Activated T-helper 2 cell treated with anti-CD3 and anti-CD28 coated beads, Interferon-gamma antibody, Interleukin-2, Interleukin-4, amounts not matched to agents 10 μg/mL and 5 μg/mL and 100 μg/mL, durations not matched to agents 14 hours and 24 hours and 36 hours (primary cell): ENCODE data around the gene GUCA1C. TPM values are rescaled to one million over a fixed set of nuclear protein-coding genes. Genes with fewer than 3 reads are reported as not detected.

Experiments used
- DNase-seq: peaks from one replicate; pipeline ENCODE4 v3.0.0; 2021; ENCODE audit warnings: low spot score
- H3K27ac Mint-ChIP-seq: one replicate; pipeline ENCODE4 v1.8.0; 2021; ENCODE audit warnings: mixed read lengths
- H3K27me3 Mint-ChIP-seq: one replicate; pipeline ENCODE4 v1.8.0; 2021; ENCODE audit warnings: low read depth, mixed read lengths
- H3K36me3 Mint-ChIP-seq: one replicate; pipeline ENCODE4 v1.8.0; 2021; ENCODE audit warnings: low read depth, mixed read lengths
- H3K4me1 Mint-ChIP-seq: one replicate; pipeline ENCODE4 v1.8.0; 2021; ENCODE audit warnings: low read depth, mixed read lengths
- H3K4me3 Mint-ChIP-seq: one replicate; pipeline ENCODE4 v1.8.0; 2021; ENCODE audit warnings: low read depth, mild to moderate bottlenecking, moderate library complexity, mixed read lengths
- H3K9me3 Mint-ChIP-seq: one replicate; pipeline ENCODE4 v1.8.0; 2021; ENCODE audit warnings: mixed read lengths
- intact Hi-C: fragments of 100-400 bp; cut with micrococcal nuclease; formaldehyde crosslinking; loops from one replicate; pipeline ENCODE4 v1.15.1; 2023
- total RNA-seq: library from RNA; stranded (reverse); gene quantifications from 2 replicates; pipeline ENCODE4 v1.2.3, GENCODE V29; 2022

Gene GUCA1C
- total RNA-seq, 1 donor from 2014 or later, result not detected

DNA sequence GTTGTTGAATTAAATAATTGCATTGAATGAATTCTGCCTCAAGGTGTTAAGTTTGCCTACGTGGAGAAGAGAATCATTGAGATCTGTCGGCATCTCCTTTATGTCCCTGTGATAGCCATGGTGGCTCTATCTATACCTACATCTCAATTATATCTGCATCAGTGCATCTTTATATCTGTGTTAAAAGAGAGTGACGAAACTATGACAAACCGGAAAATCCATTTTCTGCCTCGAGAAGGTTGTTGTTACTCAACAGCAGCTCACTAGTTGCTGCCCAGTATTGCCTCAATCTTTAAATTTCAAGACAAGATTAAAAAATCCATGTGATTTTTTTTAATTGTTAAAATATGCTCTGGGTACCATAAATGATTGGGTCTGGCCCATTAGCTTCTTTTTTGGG is 58.7 kb downstream of the GUCA1C start:
- intact Hi-C loops, result no loop called here
- no peak for DNase-seq
- Mint-ChIP-seq H3K27ac (no peak overlapping the region), H3K4me3 (no peak overlapping the region), H3K36me3 (peaks cover 3% of the 10 kb centered on the region), H3K27me3 (peaks cover 2% of the 10 kb centered on the region), H3K9me3 (no peaks in the 10 kb centered on the region), H3K4me1 (peaks cover 17% of the 10 kb centered on the region)

DNA sequence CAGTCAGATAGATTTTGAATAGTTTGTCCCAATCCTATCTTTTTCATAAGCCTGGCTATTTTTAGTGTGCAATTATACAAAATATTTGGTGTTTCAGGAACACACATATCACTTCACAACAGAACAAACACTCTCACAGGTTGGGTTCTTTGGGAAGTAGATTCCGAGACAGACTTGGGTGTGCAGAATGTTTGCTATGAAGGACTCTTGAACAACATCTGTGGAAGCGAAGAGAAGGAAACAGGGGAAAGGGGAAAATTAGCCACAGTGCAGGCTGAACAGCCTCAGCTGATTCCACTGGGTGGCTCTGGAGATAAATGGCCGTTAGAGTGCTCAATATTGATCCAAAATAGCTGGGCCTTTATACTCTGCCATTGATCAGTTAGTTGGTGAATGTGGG is 61.8 kb downstream of the GUCA1C start:
- peaks cover 2% of the 10 kb centered on the region for H3K27me3 Mint-ChIP-seq
- H3K36me3 Mint-ChIP-seq, result no peaks in the 10 kb centered on the region
- DNase-seq, result no peak
- no peaks in the 10 kb centered on the region for H3K9me3 Mint-ChIP-seq
- H3K4me3 Mint-ChIP-seq, result no peak overlapping the region
- no peak overlapping the region for H3K27ac Mint-ChIP-seq
- intact Hi-C loops, result no loop called here
- H3K4me1 Mint-ChIP-seq, result no peaks in the 10 kb centered on the region

DNA sequence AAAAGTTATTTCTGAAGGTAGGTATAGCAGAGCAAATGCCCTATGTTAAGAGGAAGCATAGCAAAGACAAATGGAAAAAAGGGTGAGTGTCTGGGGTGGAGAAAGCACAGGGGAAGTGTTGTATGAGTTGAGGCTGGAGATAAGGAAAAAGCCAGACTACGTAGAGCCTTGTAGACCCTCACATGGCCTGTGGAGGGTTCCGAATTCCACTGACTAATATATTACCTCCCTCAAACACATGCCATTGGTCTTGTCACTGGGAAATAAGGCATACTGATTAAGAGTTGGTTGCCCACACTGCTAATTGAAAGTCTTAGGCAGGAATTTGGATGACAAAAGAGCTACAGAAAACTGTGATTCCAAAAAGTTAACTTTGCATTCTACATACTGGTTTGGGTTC is 65.9 kb downstream of the GUCA1C start:
- Mint-ChIP-seq H3K27me3 (no peaks in the 10 kb centered on the region), H3K36me3 (no peaks in the 10 kb centered on the region), H3K4me1 (peaks cover 10% of the 10 kb centered on the region), H3K4me3 (no peak overlapping the region), H3K9me3 (no peaks in the 10 kb centered on the region), H3K27ac (no peak overlapping the region)
- DNase-seq, result no peak
- intact Hi-C loops, result no loop called here

DNA sequence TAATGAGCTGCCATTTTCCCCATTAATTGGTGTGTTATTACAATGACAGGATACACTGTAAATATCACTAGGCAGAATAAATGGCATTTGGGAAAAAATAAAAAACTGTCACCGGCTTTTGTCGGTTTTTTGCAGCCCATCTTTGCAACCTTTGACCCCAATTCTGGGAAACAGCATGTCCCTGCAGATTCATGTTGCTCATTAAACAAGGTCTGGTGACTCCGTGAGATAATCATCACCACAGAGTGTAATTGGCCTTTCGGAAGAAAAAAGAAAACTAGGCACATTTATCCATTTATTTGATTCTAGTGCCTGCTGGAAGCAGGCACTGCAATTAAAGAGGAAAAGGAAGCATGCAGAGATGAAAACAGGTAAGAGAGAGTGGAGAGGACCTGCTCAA is 66.6 kb downstream of the GUCA1C start:
- Mint-ChIP-seq H3K4me3 (no peak overlapping the region), H3K27ac (no peak overlapping the region), H3K9me3 (no peaks in the 10 kb centered on the region), H3K4me1 (peaks cover 10% of the 10 kb centered on the region), H3K36me3 (no peaks in the 10 kb centered on the region), H3K27me3 (no peaks in the 10 kb centered on the region)
- intact Hi-C loops, result no loop called here
- no peak for DNase-seq

DNA sequence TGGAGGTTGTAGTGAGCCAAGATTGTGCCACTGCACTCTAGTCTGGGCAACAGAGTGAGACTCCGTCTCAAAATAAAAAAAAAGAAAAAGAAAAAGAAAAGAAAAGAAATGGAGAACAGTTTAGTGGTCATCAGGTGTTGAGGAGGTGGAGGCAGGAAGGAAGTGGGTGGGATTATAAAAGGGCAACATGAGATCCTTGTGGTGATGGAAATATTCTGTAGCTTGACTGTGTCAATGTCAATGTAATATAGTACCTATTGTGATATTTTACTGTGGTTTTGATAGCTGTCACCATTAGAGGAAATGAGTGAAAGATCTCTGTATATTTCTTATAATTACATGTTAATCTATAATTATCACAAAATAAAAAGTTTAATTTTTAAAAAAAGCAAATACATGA is 70.3 kb downstream of the GUCA1C start:
- Mint-ChIP-seq H3K9me3 (no peaks in the 10 kb centered on the region), H3K4me3 (no peak overlapping the region), H3K36me3 (no peaks in the 10 kb centered on the region), H3K27ac (no peak overlapping the region), H3K4me1 (peaks cover 12% of the 10 kb centered on the region), H3K27me3 (no peaks in the 10 kb centered on the region)
- DNase-seq, result no peak
- intact Hi-C loops, result no loop called here

DNA sequence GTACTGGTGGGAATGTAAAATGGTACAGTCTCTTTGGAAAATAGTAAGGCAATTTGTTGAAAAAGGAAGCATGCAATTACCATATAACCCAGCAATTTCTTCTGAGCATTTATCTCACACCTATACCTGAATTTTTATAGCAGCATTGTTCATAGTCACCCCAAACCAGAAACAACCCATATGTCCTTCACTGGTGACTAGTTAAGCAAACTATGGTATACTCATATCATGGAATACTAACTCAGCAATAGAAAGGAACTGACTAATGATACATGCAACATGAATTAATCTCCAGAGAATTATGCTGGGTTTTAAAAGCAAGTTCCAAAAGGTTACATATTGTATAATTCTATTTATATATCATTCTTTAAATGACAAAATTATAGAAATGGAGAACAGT is 70.9 kb downstream of the GUCA1C start:
- no peaks in the 10 kb centered on the region for H3K36me3 Mint-ChIP-seq
- peaks cover 18% of the 10 kb centered on the region for H3K4me1 Mint-ChIP-seq
- intact Hi-C loops, result no loop called here
- no peak for DNase-seq
- H3K9me3 Mint-ChIP-seq, result no peaks in the 10 kb centered on the region
- H3K4me3 Mint-ChIP-seq, result no peak overlapping the region
- H3K27me3 Mint-ChIP-seq, result no peaks in the 10 kb centered on the region
- H3K27ac Mint-ChIP-seq, result no peak overlapping the region

DNA sequence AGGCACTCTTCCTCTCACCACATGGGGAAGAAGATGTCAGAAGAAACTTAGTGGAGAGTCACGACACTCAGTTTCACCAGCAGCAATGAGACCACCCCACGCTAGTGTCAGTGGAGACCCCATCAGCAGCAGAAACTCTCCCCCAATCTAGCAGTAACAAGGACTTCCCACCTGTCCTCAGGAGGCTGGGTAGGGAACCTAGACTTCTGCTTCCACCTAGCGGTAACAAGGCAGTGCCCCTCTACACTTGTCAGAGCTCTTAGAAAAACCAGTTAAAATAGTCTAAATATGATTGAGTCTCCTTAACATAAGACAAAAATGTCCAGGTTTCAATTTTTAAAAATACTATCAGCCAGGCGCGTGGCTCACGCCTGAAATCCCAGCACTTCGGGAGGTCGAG is 73.8 kb downstream of the GUCA1C start:
- no peaks in the 10 kb centered on the region for H3K27me3 Mint-ChIP-seq
- H3K4me3 Mint-ChIP-seq, result no peak overlapping the region
- H3K36me3 Mint-ChIP-seq, result no peaks in the 10 kb centered on the region
- peaks cover 20% of the 10 kb centered on the region for H3K4me1 Mint-ChIP-seq
- H3K27ac Mint-ChIP-seq, result no peak overlapping the region
- DNase-seq, result no peak
- intact Hi-C loops, result no loop called here
- no peaks in the 10 kb centered on the region for H3K9me3 Mint-ChIP-seq

DNA sequence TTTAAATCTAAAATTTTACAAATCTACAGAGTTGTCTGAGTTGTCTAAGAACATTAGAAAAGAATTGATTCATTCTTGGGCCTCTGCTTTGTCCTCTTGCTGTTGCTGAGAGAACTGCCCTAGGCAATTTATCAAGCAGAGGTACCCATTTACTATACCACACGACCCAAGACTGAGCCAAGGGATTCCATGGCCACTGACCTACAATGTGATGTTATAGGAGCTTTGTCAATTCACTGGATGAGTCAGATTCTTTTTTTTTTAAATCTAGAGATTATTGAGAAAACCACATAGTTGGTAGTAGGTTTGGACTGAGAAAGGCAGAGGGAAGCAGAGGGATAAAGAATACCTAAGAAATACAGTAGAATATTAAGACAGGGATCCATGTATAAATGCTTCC is 75.8 kb downstream of the GUCA1C start:
- no peak for DNase-seq
- Mint-ChIP-seq H3K27ac (no peak overlapping the region), H3K4me3 (no peak overlapping the region), H3K9me3 (no peaks in the 10 kb centered on the region), H3K27me3 (no peaks in the 10 kb centered on the region), H3K4me1 (peaks cover 10% of the 10 kb centered on the region), H3K36me3 (no peaks in the 10 kb centered on the region)
- intact Hi-C loops, result no loop called here

DNA sequence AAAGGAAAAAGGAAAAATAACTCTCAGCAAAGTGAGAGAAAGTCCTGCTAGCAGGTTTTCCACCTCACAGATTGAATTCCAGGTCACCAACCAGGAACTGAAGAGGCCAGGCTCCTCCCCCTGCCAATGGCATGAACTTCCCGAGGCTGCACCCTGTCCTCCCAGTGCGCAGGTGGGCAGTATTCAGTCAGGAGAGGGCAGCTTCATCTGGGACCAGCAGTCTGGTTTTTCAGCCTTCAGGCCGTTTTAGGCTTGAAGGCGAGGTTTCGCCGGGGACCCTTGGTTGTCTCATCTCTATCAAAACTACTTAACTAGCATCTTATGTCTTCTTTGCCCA is 89.9 kb downstream of the GUCA1C start:
- intact Hi-C loops, result loop anchor here (1.0 to 2.0 kb wide), 4 partner anchors 25 to 275 kb away; partner anchors contain the start of genes CIP2A and DZIP3
- peaks cover 22% of the 10 kb centered on the region for H3K4me1 Mint-ChIP-seq
- no peak overlapping the region for H3K27ac Mint-ChIP-seq
- H3K4me3 Mint-ChIP-seq, result no peak overlapping the region
- H3K36me3 Mint-ChIP-seq, result peaks cover 54% of the 10 kb centered on the region
- no peak for DNase-seq
- H3K9me3 Mint-ChIP-seq, result peaks cover 4% of the 10 kb centered on the region
- H3K27me3 Mint-ChIP-seq, result no peaks in the 10 kb centered on the region

DNA sequence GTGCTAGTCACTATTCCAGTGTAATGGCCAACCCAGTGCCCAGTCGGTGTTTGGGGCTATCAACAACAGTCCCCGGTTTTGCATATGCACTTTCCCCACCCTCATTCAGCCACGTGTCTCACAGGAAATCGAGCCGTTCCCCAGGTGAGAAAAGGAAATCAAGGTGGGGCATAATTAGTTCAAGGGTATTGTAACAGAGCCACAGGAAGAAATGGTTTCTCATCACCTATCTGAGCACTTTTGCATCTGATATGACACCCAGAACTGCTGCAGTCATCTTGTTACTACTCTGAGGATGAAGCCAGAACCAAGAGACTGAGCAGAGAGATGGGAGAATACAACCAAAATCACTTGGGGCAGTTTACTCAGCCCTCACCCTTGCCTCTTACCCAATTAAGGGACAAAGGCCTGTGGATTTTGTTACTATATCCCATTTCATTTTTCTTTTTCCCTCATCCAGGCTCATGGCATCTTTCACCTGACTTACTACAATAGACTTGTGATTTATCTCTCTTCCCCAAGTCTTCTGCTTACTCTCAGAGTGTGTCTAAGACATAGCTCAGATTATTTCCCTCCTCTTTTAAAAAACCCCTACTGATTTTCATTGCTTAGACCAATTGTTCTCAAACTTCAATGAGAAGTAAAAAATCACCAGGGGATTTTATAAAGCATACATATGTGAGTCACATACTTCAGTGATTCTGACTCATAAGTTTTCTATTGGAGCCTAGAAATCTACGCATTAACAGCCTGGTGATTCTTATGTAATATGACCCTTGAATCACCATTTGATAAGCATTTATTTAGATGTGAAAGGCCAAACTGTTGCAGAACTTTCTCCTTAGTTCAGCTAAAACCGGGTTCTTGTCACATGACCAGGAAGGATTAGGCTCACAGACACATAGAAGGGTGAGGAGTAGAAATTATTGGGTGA is 90.5 kb downstream of the GUCA1C start:
- peak overlapping the region; percentile 98 for H3K27ac Mint-ChIP-seq
- H3K9me3 Mint-ChIP-seq, result peaks cover 4% of the 10 kb centered on the region
- H3K27me3 Mint-ChIP-seq, result no peaks in the 10 kb centered on the region
- H3K36me3 Mint-ChIP-seq, result peaks cover 60% of the 10 kb centered on the region
- H3K4me3 Mint-ChIP-seq, result no peak overlapping the region
- H3K4me1 Mint-ChIP-seq, result peaks cover 25% of the 10 kb centered on the region
- no peak for DNase-seq
- intact Hi-C loops, result loop anchor here (1.0 to 2.0 kb wide), 4 partner anchors 25 to 274 kb away; partner anchors contain the start of genes CIP2A and DZIP3

DNA sequence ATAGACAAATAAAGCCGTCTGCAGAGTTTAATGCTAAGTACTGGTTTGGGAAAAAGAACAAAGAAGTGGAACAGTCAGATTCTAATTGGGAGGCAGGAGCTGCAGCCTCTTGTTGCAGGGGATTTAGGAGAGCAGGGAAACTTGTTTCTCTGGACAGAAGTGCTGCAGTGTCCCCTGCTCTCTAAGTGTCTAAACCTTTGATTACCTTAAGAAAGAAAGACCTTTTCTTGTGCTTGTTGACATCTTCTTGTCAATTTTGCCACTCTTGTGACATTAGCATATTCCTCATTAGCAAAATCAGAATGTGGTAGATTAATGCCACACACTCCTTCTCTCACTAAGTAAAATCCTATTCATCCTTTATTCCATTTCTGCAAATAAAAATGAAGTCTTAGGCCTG is 92.3 kb downstream of the GUCA1C start:
- H3K36me3 Mint-ChIP-seq, result peaks cover 70% of the 10 kb centered on the region
- peaks cover 25% of the 10 kb centered on the region for H3K4me1 Mint-ChIP-seq
- DNase-seq, result no peak
- H3K27me3 Mint-ChIP-seq, result no peaks in the 10 kb centered on the region
- H3K4me3 Mint-ChIP-seq, result no peak overlapping the region
- intact Hi-C loops, result no loop called here
- H3K27ac Mint-ChIP-seq, result no peak overlapping the region
- H3K9me3 Mint-ChIP-seq, result peaks cover 4% of the 10 kb centered on the region
